Colonic mucosa (tissue), 4 donors: Measurements from ENCODE around the gene KCNN3. TPM values are rescaled to one million over a fixed set of nuclear protein-coding genes. Genes with fewer than 3 reads are reported as not detected.

Experiments used
- DNase-seq: peaks from one replicate; pipeline ENCODE4 v3.0.0-alpha.2; 2020
- H3K27ac ChIP-seq: fragments of 200-600 bp; one replicate; pipeline ENCODE4 v1.8.0; 2021
- H3K27me3 ChIP-seq: fragments of 200-600 bp; one replicate; pipeline ENCODE4 v1.8.0; 2021
- H3K36me3 ChIP-seq: fragments of 200-600 bp; one replicate; pipeline ENCODE4 v1.8.0; 2021
- H3K4me1 ChIP-seq: fragments of 200-600 bp; one replicate; pipeline ENCODE4 v1.8.0; 2021; ENCODE audit warnings: mild to moderate bottlenecking
- H3K4me3 ChIP-seq: fragments of 200-600 bp; one replicate; pipeline ENCODE4 v1.8.0; 2021
- H3K9ac ChIP-seq, 2 donors: one replicate each; pipeline ENCODE4 v1.7.0; 2013; ENCODE audit warnings: control low read depth in 2 of 2, low read depth in 2 of 2, low read length in 2 of 2
- H3K9me3 ChIP-seq: fragments of 200-600 bp; one replicate; pipeline ENCODE4 v1.8.0; 2021
- intact Hi-C: fragments of 100-400 bp; cut with DNase I; formaldehyde crosslinking; loops from one replicate; pipeline ENCODE4 v1.14.1; 2022
- total RNA-seq, 2 donors: library from RNA; stranded (reverse); fragmentation: NEBNext Ultra II Directional in 1 of 2; extraction: Animal tissue kit (Norgen Biotek cat#: 25700) in 1 of 2; gene quantifications; one replicate each; pipeline ENCODE4 v1.2.1, GENCODE V29; 2021
- TF ChIP-seq, protein P1 (sequence below): fragments of 200-600 bp; IDR thresholded peaks from one replicate; pipeline ENCODE4 v1.8.0; 2022; ENCODE audit warnings: antibody characterized with exemption, mild to moderate bottlenecking
- donor health status: healthy.
- donor health status: DM: no; HTN: no; CAD: no.
- donor health status: DM: no; HTN: no; CAD: no.

The KCNN3 gene
- total RNA-seq, 2 donors from 2014 or later: 0.99 to 2.5 TPM

DNA sequence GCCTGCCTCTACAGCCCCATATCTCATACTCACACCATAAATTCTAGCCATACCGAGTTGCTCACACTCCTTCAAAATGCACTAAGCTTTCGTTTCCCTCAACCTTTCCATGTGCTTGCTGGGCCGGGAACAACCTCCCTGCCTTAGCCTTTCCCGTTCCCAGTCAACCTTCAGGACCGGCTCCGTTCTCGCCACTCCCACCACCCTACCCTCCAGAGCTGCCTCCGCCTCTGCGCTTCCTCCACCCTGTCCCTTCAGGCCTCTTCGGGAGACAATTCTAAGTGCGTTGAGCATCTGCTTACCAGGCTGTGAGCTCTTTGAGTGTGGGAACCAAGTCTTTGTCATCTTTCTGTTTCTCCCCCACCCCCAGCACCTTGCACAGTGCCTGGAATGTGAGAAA lies 31.6 kb downstream of the KCNN3 start:
- no peaks in the 10 kb centered on the region for H3K9me3 ChIP-seq
- TF ChIP-seq, protein P1, sequence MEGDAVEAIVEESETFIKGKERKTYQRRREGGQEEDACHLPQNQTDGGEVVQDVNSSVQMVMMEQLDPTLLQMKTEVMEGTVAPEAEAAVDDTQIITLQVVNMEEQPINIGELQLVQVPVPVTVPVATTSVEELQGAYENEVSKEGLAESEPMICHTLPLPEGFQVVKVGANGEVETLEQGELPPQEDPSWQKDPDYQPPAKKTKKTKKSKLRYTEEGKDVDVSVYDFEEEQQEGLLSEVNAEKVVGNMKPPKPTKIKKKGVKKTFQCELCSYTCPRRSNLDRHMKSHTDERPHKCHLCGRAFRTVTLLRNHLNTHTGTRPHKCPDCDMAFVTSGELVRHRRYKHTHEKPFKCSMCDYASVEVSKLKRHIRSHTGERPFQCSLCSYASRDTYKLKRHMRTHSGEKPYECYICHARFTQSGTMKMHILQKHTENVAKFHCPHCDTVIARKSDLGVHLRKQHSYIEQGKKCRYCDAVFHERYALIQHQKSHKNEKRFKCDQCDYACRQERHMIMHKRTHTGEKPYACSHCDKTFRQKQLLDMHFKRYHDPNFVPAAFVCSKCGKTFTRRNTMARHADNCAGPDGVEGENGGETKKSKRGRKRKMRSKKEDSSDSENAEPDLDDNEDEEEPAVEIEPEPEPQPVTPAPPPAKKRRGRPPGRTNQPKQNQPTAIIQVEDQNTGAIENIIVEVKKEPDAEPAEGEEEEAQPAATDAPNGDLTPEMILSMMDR: no peak
- no peak overlapping the region for H3K27ac ChIP-seq
- no peak overlapping the region for H3K4me3 ChIP-seq
- DNase-seq: no peak
- H3K36me3 ChIP-seq: no peaks in the 10 kb centered on the region
- H3K9ac ChIP-seq: no peak overlapping the region
- H3K27me3 ChIP-seq: no peaks in the 10 kb centered on the region
- intact Hi-C loops: no loop called here
- H3K4me1 ChIP-seq: no peaks in the 10 kb centered on the region

DNA sequence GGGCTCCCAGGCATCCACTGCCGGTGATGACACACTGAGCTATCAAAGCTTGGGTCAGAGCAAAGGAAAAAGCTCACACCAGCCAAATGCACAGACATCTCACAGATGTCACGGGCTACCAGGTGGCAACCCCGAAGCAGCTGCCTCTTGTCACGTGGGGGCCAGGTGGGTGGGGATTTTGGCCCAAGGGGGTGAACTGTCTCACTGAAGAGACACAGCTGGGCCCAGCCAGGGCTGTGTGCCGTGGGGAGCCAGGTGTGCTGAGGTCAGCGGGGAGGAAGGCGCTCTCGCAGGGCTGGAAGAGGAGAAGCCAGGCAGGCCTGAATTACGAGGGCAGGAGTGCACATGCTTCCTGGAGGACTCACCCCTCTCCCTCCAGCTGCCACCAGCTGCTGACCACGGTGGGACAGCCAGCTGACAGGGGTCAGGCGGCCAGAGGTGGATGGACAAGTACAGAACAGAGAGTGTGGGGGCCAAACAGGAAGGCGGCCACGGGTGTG lies 32.4 kb downstream of the KCNN3 start:
- Histone ChIP-seq H3K27ac (no peak overlapping the region), H3K4me1 (no peaks in the 10 kb centered on the region), H3K36me3 (no peaks in the 10 kb centered on the region), H3K4me3 (no peak overlapping the region), H3K9me3 (no peaks in the 10 kb centered on the region), H3K27me3 (no peaks in the 10 kb centered on the region), H3K9ac (no peak overlapping the region)
- TF ChIP-seq, protein P1: no peak
- DNase-seq: peak; percentile 39
- intact Hi-C loops: no loop called here

DNA sequence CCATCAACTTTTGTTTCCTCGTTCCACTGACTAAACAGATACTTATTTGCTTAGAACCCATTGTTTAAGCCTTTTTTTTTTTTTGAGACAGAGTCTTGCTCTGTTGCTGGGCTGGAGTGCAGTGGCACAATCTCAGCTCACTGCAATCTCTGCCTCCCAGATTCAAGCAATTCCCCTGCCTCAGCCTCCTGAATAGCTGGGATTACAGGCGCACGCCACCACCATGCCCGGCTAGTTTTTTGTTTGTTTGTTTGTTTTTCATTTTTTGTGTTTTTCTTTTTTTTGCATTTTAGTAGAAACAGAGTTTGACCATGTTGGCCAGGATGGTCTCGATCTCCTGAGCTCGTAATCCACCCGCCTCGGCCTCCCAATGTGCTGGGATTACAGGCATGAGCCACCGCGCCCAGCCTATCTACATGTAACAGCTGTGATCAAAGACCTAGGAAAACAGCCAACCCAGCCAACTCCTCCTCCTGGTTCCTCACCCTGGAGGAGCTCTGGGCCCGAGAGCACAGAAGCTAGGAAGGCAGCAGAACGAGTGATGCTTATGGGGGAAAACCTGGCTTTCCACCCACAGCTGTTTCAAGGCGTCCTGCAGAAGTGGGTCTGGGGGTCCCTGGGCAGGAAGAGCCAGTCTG lies 32.9 kb downstream of the KCNN3 start:
- TF ChIP-seq, protein P1: no peak
- Histone ChIP-seq H3K4me3 (no peak overlapping the region), H3K4me1 (no peaks in the 10 kb centered on the region), H3K9ac (no peak overlapping the region), H3K27me3 (no peaks in the 10 kb centered on the region), H3K36me3 (no peaks in the 10 kb centered on the region), H3K27ac (no peak overlapping the region), H3K9me3 (no peaks in the 10 kb centered on the region)
- no peak for DNase-seq
- intact Hi-C loops: no loop called here

DNA sequence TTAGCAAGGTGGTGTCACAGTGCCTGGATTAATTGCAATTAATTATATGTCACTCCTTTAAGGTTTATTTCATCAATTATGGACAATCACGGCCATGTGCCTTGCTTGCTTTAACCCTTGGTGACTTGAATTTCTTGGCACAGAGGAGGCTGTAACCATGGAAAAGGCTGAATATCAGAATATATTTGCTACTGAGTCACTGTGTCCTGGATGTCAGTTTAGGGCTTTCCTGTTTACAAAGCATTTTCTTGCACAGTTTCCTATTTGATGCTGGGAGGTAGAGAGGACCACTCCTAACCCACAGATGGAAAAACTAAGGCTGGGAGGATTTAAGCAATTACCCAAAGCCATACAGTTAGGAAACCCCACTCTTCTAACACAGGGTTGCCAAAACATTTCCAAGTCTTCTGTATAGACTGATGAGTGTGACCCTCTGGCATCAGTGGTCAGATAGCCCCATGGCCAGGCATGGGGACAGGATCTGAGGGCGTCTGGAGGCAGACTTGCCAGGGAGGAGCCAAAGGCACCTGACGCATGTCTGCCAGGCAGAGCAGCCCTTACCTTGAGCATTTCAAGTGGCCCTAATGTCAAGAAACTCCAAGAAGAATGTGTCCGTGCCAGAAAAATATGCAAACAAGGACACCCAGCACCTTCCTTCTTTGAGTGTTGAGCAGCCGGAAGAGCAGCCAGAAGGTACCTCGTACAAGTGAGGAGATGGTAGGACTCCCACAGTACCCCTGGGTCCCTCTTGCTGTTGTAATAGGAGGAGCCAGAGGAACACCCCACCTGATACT lies 34.4 kb downstream of the KCNN3 start:
- H3K9me3 ChIP-seq: no peaks in the 10 kb centered on the region
- intact Hi-C loops: no loop called here
- TF ChIP-seq, protein P1: no peak
- no peaks in the 10 kb centered on the region for H3K27me3 ChIP-seq
- no peak overlapping the region for H3K4me3 ChIP-seq
- DNase-seq: no peak
- no peak overlapping the region for H3K27ac ChIP-seq
- H3K36me3 ChIP-seq: no peaks in the 10 kb centered on the region
- no peak overlapping the region for H3K9ac ChIP-seq
- no peaks in the 10 kb centered on the region for H3K4me1 ChIP-seq

DNA sequence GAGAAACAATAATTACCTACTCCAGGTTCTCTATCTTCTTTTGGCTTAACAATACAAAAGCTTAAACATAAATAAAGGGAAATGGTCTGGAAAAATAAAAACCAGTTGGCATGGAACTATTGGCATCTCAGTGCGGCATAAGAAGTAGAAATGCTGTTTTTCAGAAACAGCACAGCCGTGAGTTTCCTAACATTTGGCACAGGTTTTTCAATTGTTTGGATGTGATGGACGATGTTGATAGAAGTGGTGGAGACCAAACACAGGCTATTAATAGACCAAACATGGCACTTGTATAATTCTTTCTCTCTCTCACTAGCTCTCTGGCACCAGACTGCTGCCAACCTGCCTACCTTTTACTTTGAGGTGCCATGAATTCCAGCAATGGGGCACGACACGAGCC lies 36.2 kb downstream of the KCNN3 start:
- Histone ChIP-seq H3K36me3 (no peaks in the 10 kb centered on the region), H3K9ac (no peak overlapping the region), H3K4me1 (no peaks in the 10 kb centered on the region), H3K27ac (no peak overlapping the region), H3K27me3 (no peaks in the 10 kb centered on the region), H3K9me3 (no peaks in the 10 kb centered on the region), H3K4me3 (no peak overlapping the region)
- TF ChIP-seq, protein P1: no peak
- intact Hi-C loops: no loop called here
- DNase-seq: no peak
